ENCODE measurements around the gene NRL. TPM values are rescaled to one million over a fixed set of nuclear protein-coding genes. Genes with fewer than 3 reads are reported as not detected.

The NRL gene
- 0.60 to 1.1 TPM (median 0.97 TPM) in 5 replicates for total RNA-seq (2022; extraction: Qiagen RNA extraction)

DNA sequence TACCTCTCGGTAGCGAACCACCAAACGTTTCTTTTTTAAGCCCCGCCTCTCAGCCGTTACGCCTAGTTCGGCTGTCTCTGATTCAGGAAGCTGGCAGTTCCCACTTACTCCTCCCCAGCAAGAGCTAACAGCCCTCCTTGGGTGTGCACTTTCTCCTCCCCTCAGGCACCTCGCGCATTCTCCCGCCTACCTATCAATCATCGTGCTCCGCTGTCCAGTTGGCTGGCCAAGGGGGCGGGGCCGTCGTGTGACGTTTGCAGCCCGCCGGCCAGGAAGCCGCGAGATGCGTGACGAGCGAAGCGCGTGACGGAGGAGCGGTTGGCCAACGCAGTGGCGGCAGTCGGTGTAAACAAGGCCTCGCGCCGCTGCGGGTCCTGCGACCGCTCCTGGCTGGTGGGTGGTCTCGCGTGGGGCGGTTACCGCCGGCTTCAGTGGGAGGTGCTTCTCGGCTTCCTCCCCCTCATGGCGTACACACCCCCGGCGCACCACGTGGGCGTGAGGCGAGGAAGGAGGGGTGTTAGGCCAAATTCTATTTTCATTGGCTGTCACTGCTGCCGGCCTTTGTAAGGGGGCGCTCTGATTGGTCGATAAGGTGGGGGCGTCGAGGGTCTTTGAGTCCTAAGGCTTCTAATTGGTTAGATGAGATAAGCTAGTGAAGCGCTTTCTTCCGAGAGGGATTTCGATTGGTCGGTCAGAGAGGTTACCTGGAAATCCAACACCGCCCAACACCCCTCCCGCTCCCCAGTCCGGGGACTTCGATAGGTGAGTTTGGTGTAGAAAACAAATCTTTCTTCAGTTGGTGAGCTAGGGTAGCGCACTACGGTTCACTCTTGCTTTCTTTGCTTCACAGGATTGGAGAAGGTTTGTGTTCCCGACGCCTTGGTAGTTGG is at the start of gene NRL, which contains the start of gene DCAF11:
Gene NRL, minus strand, starts transcription at position 418 of the 890 bp plus-strand sequence. CDS start 32,101 bp downstream, outside the sequence.
Gene DCAF11, plus strand, starts transcription at position 246 of the 890 bp plus-strand sequence. CDS start 818 bp downstream, outside the sequence.

DNA sequence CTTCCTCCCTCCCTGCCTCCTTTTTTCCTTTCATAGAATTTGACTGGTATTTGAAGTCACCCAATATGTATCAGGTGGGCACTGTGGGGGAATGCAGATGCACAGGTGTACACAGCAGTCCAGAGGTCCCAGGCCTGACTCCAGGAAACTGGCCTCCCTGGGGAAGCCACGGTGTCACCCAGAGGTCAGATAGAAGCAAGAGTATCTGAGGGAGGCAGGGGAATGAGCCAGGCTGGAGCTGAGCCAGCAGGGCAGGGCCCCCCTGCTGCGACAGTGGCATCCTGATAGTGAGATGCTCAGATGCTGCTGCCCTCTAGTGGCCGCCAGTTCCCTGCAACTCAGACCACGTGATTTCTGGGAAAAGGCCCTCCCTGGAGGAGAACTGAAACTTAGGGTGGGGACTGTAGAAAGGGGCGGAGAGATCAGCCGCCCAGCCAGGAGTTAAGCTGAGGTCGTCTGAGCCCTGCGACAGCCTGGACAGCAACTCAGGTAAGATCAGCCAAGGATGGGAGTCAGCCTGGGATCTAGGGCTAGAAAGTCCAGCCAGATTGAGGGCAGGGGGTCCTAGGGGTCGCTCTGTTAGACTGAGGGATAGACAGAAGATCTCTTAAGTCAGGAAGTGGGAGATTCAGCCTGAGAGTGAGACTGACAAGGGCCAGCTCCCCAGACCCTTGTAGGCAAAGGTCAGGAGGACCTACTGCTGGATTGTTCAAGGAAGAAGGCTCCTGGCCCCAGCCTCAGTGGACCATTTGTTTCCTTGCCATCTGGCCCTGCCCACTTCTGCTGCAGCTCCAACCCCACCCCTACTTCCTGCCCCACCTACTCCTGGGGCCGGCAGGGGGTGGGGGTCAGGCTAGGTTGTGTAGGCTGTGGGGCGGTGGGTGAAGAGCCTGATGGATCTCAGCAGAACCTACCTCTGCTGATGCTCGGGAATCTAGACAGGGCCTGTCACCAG is 46.4 kb upstream of the NRL start, which contains the start of gene IRF9:
Gene IRF9, plus strand, starts transcription at position 416 of the 955 bp plus-strand sequence. CDS start 880 bp downstream, outside the sequence.

DNA sequence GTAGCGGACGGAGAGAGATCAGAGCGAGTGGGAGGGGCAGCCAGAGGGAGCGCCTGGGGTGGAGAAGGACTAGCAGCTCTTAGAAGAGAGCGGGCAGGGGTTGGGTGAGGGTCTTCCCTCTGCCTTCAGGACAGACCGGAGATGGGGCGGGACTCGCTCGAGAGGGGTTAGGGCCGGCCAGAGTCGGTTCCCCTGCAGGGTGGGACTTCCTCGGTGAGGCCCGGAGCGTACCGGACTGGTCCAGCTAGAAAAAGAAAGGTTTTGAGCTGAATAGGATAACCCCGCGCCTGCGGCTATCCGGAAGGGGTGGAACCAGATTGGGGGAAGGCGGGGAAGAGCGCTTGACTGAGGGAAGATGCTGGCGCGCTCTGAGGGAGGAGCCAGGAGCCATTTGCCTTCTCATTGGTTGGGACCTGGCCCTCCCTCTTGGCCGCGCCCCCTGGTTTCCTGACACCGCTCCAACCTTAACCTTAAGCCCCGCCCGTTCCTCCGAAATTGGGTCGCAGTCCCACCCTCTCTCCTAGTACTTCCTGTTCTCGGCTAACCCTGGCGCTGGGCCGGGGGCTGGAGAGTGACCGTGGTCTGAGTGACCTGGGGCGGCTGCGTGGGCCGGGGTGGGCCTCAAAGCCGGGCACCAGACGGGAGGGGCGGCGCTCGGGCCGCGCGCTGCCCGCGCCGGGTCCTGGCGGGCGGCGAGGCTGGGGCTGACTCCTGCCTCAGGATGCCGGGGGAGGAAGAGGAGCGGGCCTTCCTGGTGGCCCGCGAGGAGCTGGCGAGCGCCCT is 32.4 kb upstream of the NRL start, which contains the start of gene RNF31:
Gene RNF31, plus strand, starts transcription at position 521 of the 783 bp plus-strand sequence. Its CDS starts 201 bp downstream, at position 722.

DNA sequence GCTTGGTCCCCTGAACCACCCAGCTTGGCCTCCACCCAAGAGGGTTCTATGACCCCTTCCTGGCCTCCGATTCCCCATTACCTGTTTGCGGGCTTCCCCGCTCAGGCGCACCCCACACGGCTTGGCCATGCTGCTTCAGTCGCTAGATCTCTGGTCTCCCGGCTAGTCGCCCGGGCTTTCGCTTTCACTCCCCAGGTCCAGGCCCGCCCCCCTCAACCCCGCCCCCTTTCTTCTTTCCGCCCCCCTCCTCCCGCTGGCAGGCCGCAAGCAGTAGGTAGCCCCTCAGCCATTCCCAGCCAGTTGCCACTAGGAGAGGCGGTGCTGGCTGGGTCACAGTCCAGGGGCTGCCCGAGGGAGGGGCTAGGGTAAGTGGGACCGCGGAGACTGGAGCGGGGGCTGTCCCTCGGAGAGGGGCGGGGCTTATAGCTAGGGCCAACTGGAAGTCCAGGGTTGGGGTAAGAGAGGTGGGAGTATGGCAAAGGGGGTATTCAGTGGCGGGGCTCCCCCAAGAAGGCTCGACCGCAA is 31.8 kb upstream of the NRL start, which contains the start of gene PSME2:
Gene PSME2, minus strand, starts transcription at position 158 of the 525 bp plus-strand sequence. Its CDS starts 29 bp downstream, at position 129.

DNA sequence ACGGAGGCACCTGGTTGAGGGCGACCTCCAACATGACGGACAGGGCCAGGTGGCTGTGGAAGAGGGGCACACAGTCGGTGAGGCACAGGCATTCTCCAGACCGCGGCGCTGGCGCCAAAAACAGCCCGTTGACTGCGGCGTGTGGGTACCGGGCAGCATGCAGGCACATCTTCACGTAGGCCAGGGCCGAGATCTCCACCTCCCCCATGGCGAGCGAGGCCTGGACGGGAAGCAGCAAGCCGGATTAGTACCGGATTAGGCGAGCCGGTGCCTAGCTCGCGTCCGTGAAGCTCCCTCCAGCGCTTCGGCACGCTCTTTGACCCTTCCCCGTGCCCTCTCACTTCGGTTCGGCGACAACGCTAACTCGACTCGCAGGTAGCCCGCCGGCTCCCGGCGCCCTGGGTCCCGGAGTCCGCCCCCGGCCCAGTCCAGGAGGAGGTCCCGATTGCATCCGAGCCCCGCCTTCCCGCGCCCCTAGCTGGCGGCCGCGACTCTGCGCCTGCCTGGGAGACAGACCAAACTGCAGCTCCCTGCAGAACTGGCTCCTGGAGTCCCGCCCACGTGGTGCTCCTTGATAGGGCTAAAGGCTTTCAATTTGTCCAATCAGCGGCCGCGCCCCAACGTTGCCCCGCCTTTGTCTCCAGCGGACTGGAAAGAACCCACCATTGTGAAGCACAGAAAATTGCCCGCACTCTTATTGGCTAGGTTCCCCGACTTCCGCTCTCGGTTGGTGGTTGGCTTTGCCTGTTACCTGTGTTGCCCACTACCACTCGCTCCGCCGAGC is 26.5 kb upstream of the NRL start, which contains the start of gene EMC9:
Gene EMC9, minus strand, starts transcription at position 495 of the 784 bp plus-strand sequence. Its CDS starts 287 bp downstream, at position 208.

DNA sequence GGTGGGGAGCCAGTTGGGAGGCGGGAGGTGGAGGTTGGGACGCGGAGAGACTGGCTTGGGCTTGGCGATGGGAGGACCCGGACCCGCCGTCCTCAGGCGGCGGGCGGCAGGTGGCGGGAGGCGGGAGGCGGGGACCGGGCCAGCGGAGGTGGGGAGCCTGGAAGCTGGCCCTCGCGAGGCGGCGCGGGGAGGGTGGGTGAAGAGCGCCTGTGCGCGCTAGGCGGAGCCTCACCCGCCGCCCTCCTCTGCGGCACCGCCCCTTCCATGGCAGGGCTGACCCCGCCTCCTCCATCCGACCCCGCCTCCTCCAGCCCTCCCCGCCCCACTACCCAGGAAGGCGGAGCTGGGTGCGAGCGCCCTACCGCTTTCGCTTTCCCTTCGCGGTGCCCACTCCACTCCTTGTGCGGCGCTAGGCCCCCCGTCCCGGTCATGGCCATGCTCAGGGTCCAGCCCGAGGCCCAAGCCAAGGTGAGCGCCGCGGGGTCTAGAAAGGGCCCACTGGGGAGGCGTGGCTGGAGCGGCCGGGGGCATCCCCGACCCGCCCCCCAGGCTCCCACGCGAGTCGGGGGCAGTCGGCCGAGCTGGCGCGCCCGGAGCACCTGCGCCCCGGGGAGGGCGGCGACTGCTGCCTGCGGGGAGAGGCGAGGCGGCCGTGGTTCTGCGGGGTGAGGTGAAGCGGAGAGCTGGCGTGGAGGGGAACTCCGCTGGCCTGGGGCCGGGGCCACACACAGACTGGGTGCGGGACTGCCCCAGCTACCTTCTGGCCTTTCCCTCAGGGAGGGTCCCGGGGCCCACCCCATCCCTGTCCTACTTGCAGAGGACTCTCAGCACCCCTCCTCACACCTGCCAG is 21.3 kb upstream of the NRL start, which contains the start of gene PSME1:
Gene PSME1, plus strand, starts transcription at position 361 of the 850 bp plus-strand sequence. Its CDS starts 69 bp downstream, at position 430.

DNA sequence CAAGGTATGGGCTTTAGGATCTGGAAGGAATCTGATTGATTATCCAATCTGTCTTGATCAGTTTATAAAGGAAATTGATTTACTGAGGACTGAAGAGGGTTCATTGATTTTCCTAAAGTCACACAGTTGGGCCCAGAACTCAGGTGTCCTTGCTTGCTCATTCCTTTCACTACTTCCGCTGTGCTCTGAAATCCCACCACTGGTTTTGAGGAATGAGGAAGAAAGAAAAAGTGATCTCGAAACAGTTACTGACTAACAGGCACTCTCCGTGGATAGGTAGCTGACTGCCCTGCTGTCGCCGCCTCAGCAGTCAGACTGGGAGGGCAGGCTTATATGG is 15.6 kb upstream of the NRL start, which contains the start of gene FITM1:
Gene FITM1, plus strand, starts transcription at position 280 of the 337 bp plus-strand sequence. CDS start 905 bp downstream, outside the sequence.

DNA sequence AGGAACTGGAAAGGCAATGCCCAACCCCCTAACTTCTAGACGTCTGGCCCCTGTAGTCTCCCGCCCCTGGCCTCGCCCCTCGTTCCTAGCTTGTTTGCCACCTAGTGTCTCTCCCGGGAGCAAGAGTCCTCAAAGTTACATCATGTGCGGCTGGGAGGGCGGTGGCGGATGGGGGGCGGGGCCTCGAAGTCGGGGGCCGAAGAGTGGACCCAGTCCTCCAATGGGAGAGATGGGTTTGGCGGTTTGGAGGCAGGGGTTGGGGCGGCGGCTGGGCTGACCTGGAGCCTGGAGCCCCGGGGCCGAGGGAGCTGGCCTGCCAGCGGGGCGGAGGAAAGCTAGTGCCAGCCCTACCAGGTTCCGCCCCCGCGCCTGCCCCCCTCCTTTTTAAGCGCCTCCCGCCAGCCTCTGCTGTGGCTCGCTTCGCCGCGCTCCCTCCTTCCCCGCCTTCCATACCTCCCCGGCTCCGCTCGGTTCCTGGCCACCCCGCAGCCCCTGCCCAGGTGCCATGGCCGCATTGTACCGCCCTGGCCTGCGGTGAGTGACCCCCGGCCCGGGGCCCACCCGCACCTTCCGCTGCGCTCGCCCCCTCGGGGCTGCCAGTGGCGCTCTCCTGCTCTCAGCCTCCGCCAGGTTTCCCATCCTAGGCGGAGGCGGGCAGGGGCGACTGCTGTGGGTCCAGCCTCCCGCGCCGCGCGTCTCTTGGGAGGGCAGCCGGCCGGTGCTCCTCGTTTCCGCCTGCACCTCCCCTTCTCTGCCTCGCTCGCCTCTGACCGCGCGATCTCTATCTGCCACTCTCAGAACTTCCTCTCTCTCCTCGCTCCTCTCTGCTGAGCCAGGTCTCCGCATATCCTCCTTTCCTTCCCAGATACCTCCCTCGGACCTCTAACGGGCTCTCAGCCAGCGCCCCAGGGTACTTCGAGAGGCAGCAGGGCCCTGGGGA is 20.6 kb downstream of the NRL start, which contains the start of gene PCK2:
Gene PCK2, plus strand, starts transcription at position 411 of the 940 bp plus-strand sequence. Its CDS starts 95 bp downstream, at position 506.

DNA sequence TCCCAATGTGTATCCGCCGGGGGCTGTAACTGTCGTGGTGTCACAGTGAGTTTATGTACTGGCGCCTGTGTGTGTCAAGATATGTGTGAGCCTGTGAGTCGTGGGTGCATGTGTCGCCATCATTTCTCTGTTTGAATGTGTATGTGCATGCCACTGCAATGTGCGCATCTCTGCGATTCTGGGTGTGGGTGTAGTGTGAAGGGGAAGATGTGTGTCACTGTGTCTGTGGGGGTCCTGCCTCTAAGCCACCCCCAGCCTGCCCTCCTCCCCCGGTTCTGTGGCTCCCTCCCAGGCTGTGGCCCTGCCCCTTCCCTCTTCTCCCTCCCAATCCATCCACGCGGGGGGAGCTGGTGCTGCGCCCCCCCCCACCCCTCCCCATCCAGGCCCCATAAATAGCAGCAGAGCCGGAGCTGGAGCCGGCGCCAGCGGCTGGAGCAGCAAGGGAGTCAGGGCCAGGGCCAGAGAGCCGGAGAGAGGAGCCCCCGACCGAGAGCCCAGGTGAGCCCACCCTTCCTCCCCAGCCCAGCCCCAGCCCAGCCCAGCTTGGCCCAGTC is 43.5 kb downstream of the NRL start, which contains the start of gene CPNE6:
Gene CPNE6, plus strand, starts transcription at position 419 of the 554 bp plus-strand sequence. CDS start 1,375 bp downstream, outside the sequence.

DNA sequence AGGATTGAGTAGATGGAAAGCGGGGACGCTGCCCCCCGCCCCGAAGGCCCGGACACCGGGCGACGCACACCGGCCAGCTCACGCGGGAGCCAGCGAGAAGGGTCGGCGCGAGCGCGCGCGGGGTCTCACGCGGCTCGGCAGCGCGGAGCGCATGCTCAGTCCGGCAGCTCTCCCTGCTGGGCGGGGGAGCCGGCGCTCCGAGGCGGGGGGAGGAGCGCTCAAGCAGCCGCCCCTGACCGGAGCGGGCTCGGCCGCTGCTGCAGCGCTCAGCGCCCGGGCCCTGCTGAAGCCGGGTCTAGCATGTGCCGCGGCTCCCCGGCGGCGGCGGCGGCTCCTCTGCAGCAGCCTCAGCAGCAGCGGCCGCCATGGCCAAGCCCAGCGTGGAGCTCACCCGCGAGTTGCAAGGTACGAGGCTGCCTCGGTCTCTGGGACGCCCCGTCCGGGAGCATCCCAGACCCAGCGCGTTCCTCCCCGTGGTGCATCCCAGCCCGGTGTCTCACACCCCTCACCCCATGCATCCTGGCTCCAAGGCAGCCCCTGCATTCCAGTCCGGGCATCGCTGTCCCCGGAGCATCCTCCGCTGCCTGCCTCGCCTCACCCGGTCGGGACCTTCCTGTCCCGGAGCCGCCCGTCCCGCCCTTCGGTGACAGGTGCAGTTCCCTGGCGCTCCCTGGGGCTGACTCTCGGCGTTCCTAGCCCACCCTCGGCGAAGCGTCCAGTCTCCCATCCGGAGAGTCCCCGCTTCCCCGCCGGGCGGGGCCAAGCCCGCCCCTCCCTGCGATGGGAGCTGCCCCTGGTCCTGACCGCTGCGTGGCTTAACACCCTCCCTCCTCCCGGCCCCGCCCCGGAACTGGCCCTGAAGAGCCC is 62.7 kb downstream of the NRL start, which contains the start of gene CARMIL3:
Gene CARMIL3, plus strand, starts transcription at position 221 of the 867 bp plus-strand sequence. Its CDS starts 145 bp downstream, at position 366.

Other genes starting within 250 kb of the NRL start
- 44.3 to 49.9 TPM (median 47.7 TPM) in 5 replicates for gene DHRS4, start 161.2 kb downstream of the NRL start, total RNA-seq (2022; extraction: Qiagen RNA extraction)
- gene DHRS4L2, start 126.0 kb downstream of the NRL start, total RNA-seq (2022; extraction: Qiagen RNA extraction), result 21.2 to 33.3 TPM (median 30.4 TPM) in 5 replicates
- 0.40 to 0.58 TPM (median 0.50 TPM) in 5 replicates for gene CARMIL3, start 62.9 kb downstream of the NRL start, total RNA-seq (2022; extraction: Qiagen RNA extraction)
- 0.05 TPM in 1 of 5 replicates, not detected in the others for gene CPNE6, start 43.4 kb downstream of the NRL start, total RNA-seq (2022; extraction: Qiagen RNA extraction)
- gene PCK2, start 20.6 kb downstream of the NRL start, total RNA-seq (2022; extraction: Qiagen RNA extraction), result 15.8 to 22.3 TPM (median 20.7 TPM) in 5 replicates
- 19.4 to 24.7 TPM (median 20.5 TPM) in 5 replicates for gene DCAF11, start 172 bp downstream of the NRL start, total RNA-seq (2022; extraction: Qiagen RNA extraction)
- 0.07 to 0.15 TPM in 2 of 5 replicates, not detected in the others for gene FITM1, start 15.7 kb upstream of the NRL start, total RNA-seq (2022; extraction: Qiagen RNA extraction)
- 161 to 192 TPM (median 170 TPM) in 5 replicates for gene PSME1, start 21.2 kb upstream of the NRL start, total RNA-seq (2022; extraction: Qiagen RNA extraction)
- 49.0 to 66.1 TPM (median 64.4 TPM) in 5 replicates for gene EMC9, start 26.6 kb upstream of the NRL start, total RNA-seq (2022; extraction: Qiagen RNA extraction)
- 158 to 201 TPM (median 173 TPM) in 5 replicates for gene PSME2, start 31.7 kb upstream of the NRL start, total RNA-seq (2022; extraction: Qiagen RNA extraction)
- 19.4 to 37.6 TPM (median 29.7 TPM) in 5 replicates for gene RNF31, start 32.5 kb upstream of the NRL start, total RNA-seq (2022; extraction: Qiagen RNA extraction)
- 17.6 to 21.5 TPM (median 19.7 TPM) in 5 replicates for gene IRF9, start 46.3 kb upstream of the NRL start, total RNA-seq (2022; extraction: Qiagen RNA extraction)
- gene REC8, start 57.1 kb upstream of the NRL start, total RNA-seq (2022; extraction: Qiagen RNA extraction), result 2.6 to 8.3 TPM (median 4.8 TPM) in 5 replicates
- gene IPO4, start 73.9 kb upstream of the NRL start, total RNA-seq (2022; extraction: Qiagen RNA extraction), result 78.9 to 89.8 TPM (median 88.2 TPM) in 5 replicates
- 62.6 to 70.9 TPM (median 69.7 TPM) in 5 replicates for gene TM9SF1, start 80.5 kb upstream of the NRL start, total RNA-seq (2022; extraction: Qiagen RNA extraction)
- not detected in 5 replicates for gene TSSK4, start 90.7 kb upstream of the NRL start, total RNA-seq (2022; extraction: Qiagen RNA extraction)
- 75.4 to 107 TPM (median 77.3 TPM) in 5 replicates for gene CHMP4A, start 98.5 kb upstream of the NRL start, total RNA-seq (2022; extraction: Qiagen RNA extraction)
- gene MDP1, start 101.1 kb upstream of the NRL start, total RNA-seq (2022; extraction: Qiagen RNA extraction), result 30.3 to 32.5 TPM (median 31.5 TPM) in 5 replicates
- gene NEDD8, start 117.4 kb upstream of the NRL start, total RNA-seq (2022; extraction: Qiagen RNA extraction), result 441 to 466 TPM (median 453 TPM) in 5 replicates
- 55.1 to 62.8 TPM (median 56.6 TPM) in 5 replicates for gene GMPR2, start 118.0 kb upstream of the NRL start, total RNA-seq (2022; extraction: Qiagen RNA extraction)
- gene TINF2, start 127.7 kb upstream of the NRL start, total RNA-seq (2022; extraction: Qiagen RNA extraction), result 34.5 to 39.1 TPM (median 37.5 TPM) in 5 replicates
- 0.65 to 1.3 TPM (median 1.1 TPM) in 5 replicates for gene TGM1, start 148.2 kb upstream of the NRL start, total RNA-seq (2022; extraction: Qiagen RNA extraction)
- gene RABGGTA, start 156.6 kb upstream of the NRL start, total RNA-seq (2022; extraction: Qiagen RNA extraction), result 14.9 to 18.6 TPM (median 18.0 TPM) in 5 replicates
- 11.3 to 14.7 TPM (median 12.9 TPM) in 5 replicates for gene DHRS1, start 184.8 kb upstream of the NRL start, total RNA-seq (2022; extraction: Qiagen RNA extraction)
- 14.5 to 19.5 TPM (median 17.5 TPM) in 5 replicates for gene NOP9, start 184.9 kb upstream of the NRL start, total RNA-seq (2022; extraction: Qiagen RNA extraction)
- 0.18 to 0.66 TPM (median 0.20 TPM) in 5 replicates for gene CIDEB, start 193.0 kb upstream of the NRL start, total RNA-seq (2022; extraction: Qiagen RNA extraction)
- gene LTB4R2, start 195.2 kb upstream of the NRL start, total RNA-seq (2022; extraction: Qiagen RNA extraction), result 2.2 to 6.0 TPM (median 5.7 TPM) in 5 replicates
- gene LTB4R, start 196.6 kb upstream of the NRL start, total RNA-seq (2022; extraction: Qiagen RNA extraction), result 3.7 to 7.0 TPM (median 6.4 TPM) in 5 replicates
- gene ADCY4, start 220.1 kb upstream of the NRL start, total RNA-seq (2022; extraction: Qiagen RNA extraction), result not detected in 5 replicates
- gene RIPK3, start 225.0 kb upstream of the NRL start, total RNA-seq (2022; extraction: Qiagen RNA extraction), result not detected in 5 replicates

All from A549 treated with CORT108297 at 1 μM for 4 hours (cell line).